ENCODE results near the gene TMEM14B.
A peak's percentile ranks its signal among the peaks of the same experiment; 100 is the strongest.
"Not testable (repeated sequence)": the region's sequence is repeated elsewhere in the genome, so short reads cannot be mapped to it uniquely, and the experiment has no call there.

Gene TMEM14B

DNA sequence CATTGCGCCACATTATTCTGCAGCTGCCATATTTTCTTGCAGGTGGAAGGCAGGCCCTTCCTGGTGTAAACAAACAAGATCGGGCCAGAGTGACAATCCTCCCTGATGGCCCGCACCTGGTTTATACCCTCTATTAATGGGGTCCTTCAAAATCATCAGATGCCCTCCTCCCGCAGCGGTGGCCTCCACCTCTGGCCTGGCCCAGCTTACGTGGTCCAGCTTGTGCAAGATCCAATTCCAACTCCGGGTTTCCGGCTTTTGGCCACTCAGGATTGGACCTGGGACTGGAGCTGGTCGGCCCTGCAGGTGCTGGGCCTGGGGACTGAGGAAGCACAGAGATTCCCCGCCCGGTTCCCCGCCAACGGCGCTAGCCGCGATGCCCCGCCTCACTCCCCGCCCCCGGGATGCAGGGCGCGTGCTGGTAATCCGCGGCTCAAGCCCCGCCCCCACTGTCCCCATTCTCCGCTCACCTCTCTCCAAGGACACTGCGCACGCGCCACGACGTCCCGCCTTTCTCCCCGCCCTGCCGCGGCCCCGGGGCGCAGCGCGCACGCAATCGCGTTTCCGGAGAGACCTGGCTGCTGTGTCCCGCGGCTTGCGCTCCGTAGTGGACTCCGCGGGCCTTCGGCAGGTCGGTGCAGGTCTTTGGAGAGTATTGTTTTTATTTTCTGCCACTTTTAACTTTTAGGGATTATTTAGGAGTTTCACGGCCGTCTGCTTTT lies at the start of gene TMEM14B:
TSS of gene TMEM14B (plus strand) at position 555 of the 722 bp plus-strand sequence. CDS start 1,441 bp downstream, outside the sequence.
- peak; percentile 98 to 100 (median 99) for DNase-seq (ENCODE audit: low read depth in 3 of 3)

DNA sequence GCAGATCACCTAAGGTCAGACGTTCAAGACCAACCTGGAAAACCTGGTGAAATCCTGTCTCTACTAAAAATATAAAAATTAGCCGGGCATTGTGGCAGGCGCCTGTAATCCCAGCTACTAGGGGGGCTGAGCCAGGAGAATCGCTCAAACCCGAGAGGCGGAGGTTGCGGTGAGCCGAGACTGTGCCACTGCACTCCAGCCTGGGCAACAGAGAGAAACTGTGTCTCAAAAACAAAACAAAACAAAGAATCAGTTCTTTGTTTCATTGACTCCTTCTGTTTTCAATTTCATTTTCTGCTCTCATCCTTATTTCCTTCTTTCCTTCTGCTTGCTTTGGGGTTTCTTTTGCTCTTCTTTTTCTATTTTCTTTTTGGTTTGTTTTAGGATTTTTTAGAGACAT lies 33.6 kb upstream of the TMEM14B start:
- DNase-seq (ENCODE audit: low read depth in 3 of 3): no peak

DNA sequence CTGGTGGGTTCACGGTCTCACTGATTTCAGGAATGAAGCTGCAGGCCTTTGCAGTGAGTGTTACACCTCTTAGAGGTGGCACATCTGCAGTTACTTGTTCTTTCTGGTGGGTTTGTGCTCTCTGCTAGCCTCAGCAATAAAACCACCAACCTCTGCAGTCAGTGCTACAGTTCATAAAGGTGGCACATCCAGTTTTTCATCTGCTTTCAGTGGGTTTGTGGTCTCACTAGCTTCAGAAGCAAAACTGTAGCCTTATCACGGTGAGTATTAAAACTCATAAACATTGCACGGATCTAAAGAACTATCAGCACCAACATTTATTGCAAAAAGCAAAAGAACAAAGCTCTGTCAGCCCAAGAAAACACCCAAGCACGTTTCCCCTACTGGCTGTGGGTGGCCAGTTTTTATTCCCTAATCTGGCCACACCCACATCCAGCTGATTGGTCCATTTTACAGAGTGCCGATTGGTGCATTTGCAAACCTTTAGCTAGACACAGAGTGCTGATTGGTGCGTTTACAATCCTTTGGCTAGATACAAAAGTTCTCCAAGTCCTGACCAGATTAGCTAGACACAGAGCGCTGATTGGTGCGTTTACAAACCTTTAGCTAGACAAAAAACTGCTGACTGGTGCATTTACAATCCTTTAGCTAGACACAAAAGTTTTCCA lies 28.2 kb upstream of the TMEM14B start:
- peak in 2 of 3 donors; percentile 35 to 56 for DNase-seq (ENCODE audit: low read depth in 3 of 3)

DNA sequence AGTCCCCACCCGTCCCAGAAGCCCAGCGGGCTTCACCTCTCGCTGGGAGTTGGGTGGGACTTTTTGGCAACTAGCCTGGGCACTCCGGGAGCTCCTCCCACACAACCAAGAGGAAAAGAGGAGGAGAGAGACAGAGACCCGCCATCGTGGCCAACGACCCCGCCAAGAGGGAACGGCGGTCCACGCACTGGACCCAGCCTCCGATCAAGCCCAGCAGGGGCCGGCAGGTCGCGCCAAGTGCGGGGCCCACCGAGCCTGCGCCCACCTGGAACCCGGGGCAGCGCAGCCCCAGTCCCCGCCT lies 27.7 kb upstream of the TMEM14B start:
- DNase-seq (ENCODE audit: low read depth in 3 of 3): no peak

DNA sequence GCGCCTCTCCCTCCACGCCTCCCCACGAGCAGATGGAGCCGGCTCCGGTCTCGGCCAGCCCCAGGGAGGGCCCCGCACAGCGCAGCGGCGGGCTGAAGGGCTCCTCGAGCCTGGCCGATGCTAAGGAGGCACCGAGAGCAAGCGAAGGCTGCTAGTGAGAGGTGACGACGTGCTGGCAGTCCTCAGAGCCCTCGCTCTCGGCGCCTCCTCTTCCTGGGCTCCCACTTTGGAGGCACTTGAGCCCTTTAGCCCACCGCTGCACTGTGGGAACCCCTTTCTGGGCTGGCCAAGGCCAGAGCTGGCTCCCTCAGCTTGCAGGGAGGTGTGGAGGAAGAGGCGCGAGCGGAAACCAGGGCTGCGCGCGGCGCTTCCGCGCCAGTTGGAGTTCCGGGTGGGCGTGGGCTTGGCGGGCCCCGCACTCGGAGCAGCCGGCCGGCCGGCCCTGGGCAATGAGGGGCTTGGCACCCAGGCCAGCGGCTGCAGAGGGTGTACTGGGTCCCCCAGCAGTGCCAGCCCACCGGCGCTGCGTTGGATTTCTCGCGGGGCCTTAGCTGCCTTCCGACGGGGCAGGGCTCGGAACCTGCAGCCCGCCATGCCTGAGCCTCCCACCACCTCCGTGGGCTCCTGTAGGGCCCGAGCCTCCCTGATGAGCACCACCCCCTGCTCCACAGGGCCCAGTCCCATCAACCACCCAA lies 27.2 kb upstream of the TMEM14B start:
- peak in 2 of 3 donors; percentile 11 to 43 for DNase-seq (ENCODE audit: low read depth in 3 of 3)

DNA sequence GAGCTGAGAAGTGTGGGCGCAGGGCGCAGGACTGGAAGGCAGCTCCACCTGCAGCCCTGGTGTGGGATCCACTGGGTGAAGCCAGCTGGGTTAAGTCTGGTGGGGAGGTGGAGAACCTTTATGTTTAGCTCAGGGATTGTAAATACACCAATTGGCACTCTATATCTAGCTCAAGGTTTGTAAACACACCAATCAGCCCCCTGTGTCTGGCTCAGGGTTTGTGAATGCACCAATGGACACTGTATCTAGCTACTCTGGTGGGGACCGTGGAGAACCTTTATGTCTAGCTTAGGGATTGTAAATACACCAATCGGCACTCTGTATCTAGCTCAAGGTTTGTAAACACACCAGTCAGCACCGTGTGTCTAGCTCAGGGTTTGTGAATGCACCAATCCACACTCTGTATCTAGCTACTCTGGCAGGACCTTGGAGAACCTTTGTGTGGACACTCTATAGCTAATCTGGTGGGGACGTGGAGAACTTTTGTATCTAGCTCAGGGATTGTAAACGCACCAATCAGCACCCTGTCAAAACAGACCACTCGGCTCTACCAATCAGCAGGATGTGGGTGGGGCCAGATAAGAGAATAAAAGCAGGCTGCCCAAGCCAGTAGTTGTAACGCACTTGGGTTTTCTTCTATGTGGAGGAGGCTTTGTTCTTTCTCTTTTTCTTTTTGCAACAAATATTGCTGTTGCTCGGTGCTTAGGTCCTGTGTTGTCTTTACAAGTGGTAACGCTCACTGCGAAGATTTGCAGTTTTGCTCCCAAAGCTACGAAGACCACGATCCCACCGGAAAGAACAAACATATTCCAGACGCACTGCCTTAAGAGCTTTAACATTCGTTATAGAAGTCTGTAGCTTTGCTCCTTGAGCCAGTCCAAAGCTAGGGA lies 26.4 kb upstream of the TMEM14B start:
- peak in 1 of 3 donors; percentile 21 for DNase-seq (ENCODE audit: low read depth in 3 of 3)

DNA sequence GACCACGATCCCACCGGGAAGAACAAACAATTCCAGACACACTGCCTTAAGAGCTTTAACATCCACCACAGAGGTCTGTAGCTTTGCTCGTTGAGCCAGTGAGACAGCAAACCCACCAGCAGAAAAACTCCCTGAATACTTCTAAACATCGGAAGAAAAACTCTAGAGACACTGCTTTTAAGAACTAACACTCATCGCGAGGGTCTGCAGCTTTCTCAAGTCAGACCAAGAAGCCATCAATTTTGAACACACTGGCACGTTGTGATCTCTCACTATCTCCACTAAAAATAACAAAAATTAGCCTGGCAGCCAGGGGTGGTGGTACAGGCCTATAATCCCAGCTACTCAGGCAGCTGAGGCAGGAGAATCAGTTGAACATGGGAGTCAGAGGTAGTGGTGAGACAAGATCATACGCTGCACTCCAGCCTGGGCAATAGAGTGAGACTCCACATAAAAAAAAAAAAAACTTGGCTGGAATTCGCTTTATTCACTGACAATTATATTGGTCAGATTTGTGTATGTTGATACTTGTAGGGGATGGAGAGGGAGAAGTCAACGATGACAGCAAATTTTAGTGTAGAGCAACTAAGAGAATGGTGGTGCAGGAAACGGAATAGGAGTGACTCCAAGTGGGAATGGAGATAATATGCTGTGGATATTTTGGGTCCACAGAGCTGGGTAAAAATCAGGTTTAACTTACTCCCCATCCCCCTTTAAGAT lies 25.6 kb upstream of the TMEM14B start:
- no peak for DNase-seq (ENCODE audit: low read depth in 3 of 3)

DNA sequence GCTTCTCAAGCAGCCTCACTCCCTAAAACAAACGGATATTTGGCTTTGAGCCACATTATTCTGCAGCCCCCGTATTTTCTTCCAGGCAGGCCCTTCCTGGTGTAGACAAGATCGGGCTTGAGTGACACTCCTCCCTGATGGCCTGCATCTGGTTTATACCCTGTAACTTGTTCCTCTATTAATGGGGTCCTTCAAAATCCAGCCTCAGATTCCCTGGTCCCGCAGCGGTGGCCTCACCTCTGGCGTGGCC lies 25.1 kb upstream of the TMEM14B start:
- DNase-seq (ENCODE audit: low read depth in 3 of 3): no peak

DNA sequence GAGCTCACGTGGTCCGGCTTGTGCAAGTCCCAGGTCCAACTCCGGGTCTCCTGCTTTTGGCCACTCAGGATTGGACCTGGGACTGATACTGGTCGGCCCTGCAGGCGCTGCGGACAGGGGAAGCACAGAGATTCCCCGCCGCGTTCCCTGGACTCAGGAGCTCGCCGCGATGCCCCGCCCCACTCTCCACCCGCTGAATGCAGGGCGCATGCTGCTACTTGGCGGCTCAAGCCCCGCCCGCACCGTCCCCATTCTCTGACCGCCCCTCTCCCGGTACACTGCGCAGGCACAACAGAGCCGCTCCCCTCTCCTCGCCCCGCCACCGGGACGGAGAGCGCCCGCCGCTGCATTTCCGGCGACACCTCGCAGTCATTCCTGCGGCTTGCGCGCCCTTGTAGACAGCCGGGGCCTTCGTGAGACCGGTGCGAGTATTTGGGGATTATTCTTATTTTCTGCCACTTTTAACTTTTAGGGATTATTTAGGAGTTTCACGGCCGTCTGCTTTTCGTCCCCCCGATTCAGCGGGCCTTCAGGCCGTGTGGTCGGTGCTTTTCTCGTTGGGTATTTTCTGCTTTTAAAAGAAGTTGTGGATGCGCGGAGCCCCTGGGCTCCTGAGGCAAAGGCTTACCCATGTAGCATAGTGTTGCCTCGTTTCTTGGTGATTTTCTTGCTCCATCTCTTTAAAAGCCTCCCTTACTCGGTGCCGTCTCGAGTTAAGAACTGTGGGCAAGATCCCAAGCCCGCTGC lies 24.6 kb upstream of the TMEM14B start, which contains the start of gene TMEM14C:
TSS of gene TMEM14C (plus strand) at position 251 of the 747 bp plus-strand sequence. CDS start 1,544 bp downstream, outside the sequence.
- DNase-seq (ENCODE audit: low read depth in 3 of 3): peak; percentile 76 to 93 (median 79)

DNA sequence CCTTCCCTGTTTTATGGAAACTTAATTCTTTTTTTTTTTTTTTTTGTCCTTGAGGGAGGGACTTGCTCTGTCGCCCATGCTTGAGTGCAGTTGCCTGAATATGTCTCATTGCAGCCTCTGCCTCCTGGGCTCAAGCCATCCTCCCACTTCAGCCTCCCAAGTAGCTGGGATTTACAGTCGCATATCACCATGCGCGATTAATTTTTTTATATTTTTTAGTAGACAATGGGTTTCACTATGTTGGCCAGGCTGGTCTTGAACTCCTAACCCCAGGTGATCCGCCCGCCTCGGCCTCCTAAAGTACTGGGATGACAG lies 24.1 kb upstream of the TMEM14B start:
- DNase-seq (ENCODE audit: low read depth in 3 of 3): no peak

DNA sequence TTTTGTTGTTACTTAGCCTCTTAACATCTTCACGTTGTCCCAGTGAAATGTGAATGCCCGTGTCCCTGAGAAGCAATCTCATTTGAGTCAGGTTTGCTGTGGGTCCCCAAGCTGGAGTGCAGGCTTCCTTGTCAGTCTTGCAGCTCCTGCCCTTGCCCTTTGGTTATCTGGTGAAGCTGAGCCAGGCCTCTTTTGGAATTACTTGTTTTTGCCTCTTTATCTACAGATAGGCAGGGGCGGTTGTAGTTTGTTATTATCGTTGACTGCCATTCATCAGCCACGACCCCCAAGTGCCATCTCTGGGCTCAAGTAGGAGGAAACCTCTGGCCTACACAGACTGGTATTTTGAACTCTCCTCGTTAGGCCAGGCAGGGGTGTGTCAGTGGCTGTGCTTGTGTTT lies 22.6 kb upstream of the TMEM14B start:
- no peak for DNase-seq (ENCODE audit: low read depth in 3 of 3)

DNA sequence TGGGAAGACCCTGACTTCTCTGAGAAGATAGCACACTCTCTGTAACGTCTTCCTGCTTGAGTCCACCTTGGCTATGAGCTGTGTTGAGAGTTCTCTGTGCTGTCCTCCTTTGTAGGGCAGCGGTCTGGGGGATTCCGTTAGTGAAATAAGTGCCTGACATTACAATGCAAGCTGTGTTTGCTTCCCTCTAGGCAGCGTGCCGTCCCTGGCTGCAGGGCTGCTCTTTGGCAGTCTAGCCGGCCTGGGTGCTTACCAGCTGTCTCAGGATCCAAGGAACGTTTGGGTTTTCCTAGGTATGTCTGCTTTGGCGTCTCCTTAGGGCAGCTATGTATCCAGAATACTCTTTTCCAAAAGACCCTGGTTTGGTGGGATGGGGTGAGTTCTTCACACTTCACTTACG lies 21.9 kb upstream of the TMEM14B start:
- DNase-seq (ENCODE audit: low read depth in 3 of 3): no peak

DNA sequence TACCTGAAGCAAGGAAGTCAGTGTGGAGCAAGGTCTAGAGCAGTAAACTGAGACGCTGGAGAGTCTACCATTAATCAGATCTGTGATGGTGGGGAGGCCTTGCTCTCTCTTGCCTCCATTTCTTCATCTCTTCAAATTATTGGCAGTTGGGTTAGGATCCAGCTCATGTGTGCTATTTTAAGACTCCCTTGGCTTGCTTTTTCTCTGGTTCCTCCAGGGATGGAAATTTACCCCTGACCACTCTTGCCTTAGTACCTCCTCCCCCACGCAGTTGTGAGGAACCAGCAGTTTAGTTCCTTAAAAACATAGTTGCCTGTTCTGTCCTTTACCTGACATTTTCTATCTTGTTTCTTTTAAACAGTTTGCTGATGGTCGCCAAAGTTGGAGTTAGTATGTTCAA lies 17.4 kb upstream of the TMEM14B start:
- DNase-seq (ENCODE audit: low read depth in 3 of 3): no peak

DNA sequence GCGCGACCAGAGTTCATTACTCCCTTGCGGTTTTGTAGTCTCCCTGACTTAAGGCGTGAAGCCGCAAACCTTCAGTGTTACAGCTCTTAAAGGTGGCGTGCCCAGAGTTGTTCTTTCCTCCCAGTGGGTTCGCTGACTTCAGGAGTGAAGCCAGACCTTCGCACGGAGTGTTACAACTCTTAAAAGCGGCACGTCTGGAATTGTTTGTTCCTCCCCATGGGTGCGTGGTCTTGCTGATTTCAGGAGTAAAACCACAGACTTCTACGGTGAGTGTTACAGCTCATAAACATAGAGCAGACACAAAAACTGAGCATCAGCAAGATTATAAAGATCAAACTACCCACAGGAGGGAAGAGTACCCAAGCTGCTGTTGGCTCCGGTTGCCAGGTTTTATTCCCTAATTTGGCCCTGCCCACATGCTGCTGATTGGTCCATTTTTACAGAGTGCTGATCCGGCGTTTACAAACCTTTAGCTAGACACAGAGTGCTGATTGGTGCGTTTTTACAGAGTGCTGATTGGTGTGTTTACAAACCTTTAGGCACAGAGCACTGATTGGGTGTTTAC lies 14.4 kb upstream of the TMEM14B start:
- DNase-seq (ENCODE audit: low read depth in 3 of 3): no peak

DNA sequence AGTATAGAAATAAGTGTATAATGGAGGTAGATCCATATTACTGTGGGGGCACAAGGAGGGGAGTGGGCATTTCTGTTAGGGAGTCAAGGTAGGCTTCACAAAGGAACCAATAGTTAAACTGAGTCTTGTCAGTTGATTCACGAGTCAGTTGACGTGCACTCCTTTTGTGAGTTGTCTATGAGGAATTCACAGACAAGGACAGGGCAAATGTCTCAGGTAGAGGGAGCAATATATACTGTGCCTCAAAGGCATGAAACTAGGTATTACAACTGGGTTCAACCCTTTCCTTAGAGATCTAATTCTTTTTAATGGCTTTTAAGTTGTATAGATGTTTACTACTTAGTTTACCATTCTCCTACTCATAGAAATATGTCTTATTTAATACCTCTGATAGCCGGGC lies 13.7 kb upstream of the TMEM14B start:
- no peak for DNase-seq (ENCODE audit: low read depth in 3 of 3)

DNA sequence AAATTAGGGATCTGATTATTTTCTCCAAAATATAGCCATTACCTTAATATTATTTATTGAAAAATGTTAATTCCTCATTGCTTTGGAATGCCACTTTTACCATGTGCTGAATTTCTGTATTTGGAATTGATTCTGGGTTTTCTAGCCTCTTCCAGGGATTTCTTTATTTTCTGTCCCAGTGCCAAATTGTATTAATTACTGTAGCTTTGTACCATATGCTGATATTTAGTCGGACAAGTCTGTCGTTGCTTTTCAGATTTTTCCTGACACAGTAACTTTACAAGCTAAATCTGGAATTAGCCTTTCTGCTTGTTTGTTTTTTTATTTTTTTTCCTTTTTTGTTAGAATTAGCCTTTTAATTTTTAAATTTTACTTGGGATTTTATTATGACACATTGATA lies 10.9 kb upstream of the TMEM14B start:
- DNase-seq (ENCODE audit: low read depth in 3 of 3): no peak

DNA sequence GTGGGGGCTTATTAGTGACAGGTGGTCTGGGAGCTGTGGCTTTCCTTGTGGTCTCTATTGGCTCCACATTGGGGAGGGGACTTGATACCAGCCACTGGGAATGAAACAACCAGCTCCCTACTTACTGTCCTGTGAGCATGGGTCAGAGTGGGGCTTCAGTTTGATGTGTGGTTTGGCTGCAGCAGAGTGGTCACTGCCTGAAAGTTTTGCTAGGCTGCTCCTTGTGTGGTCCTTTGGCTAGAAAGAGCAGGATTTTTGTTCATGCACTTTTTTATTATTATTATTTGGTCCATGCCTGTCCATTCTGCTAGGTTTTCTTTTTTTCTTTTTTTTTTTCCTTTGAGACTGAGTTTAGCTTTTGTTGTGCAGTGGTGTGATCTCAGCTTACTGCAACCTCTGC lies 7.5 kb upstream of the TMEM14B start:
- DNase-seq (ENCODE audit: low read depth in 3 of 3): no peak

DNA sequence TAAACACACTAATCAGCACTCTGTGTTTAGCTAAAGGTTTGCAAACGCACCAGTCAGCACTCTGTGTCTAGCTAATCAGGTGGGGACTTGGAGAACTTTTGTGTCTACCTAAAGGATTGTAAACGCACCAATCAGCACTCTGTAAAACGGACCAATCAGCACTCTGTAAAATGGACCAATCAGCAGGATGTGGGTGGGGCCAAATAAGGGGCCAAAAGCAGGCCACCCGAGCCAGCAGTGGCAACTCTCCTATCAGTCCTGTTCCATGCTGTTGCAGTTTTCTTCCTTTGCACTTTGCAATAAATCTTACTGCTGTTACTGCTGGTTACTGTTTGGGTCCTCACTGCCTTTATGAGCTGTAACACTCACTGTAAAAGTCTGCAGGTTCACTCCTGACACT lies 6.0 kb upstream of the TMEM14B start:
- not testable (repeated sequence) for DNase-seq (ENCODE audit: low read depth in 3 of 3)

DNA sequence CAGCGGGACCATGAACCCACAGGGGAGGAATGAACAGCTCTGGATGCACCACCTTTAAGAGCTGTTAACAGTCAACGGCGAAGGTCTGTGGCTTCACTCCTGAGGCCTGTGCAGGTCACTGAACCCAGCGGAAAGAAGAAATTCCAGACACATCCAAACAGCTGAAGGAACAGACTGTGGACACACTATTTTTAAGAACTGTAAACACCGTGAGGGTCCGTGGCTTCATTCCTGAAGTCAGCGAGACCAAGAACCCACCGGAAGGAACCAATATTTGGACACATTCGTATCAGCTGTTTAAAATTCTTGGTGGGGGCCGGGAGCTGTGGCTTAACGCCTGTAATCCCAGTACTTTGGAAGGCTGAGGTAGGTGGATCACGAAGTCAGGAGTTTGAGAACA lies 5.4 kb upstream of the TMEM14B start:
- DNase-seq (ENCODE audit: low read depth in 3 of 3): no peak

DNA sequence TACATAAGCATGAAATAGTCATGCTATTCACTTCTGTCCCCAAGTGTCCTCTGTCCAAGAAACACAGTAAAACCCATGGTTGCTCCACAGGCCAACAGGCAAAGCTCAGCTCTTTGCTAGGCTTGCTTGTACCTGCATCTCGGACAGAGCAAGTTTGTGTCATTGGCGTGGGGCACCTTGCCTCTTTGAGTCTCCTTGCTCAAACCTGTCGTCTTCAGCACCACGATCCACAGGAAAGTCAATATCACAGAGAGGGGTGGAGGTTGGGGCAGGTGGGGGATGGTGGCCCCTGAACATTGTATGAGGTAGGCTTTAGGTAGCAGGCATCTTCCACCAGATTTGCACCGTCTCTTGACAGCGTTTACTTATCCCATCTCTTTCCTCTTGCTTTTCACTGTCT lies 4.1 kb upstream of the TMEM14B start:
- DNase-seq (ENCODE audit: low read depth in 3 of 3): no peak

DNA sequence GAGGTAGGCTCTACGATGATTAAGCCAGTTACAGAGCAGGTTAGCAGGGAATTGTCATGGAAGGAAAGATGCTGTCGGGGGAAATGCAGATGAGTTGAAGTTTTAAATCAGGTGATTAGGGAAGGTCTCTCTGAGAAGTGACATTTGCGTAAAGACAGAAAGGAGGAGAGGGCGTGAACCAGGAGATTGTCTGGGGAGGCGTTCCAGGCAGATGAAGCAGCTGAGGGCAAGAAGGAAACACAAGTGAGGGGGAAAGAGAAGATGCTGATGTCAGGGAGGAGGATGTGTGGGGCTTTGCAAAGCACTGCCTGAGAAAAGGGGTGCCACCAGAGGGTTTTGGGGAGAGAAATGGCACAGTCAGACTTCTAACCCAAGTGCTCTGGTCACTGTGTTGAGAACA lies 2.5 kb upstream of the TMEM14B start:
- no peak for DNase-seq (ENCODE audit: low read depth in 3 of 3)
